Hippocampal formation (tissue), 2 donors: ENCODE results near the gene ZG16B.

ENCODE experiments used
- DNase-seq, 2 donors: peaks; one replicate each; lab custom pipeline; 2025; lab: John Stamatoyannopoulos, UW

Gene ZG16B

GRCh38 chr16:2845116-2845515 lies 15.0 kb downstream of the ZG16B start:
- DNase-seq, result no peak

- no peak for DNase-seq
Observed at GRCh38 chr16:2846511-2847310, 16.6 kb downstream of the ZG16B start.

GRCh38 chr16:2848933-2849725 lies 19.0 kb downstream of the ZG16B start:
- no peak for DNase-seq

GRCh38 chr16:2852003-2852730 lies 22.1 kb downstream of the ZG16B start:
- no peak for DNase-seq

- DNase-seq, result no peak
Observed at GRCh38 chr16:2852731-2853507, 22.8 kb downstream of the ZG16B start.

- DNase-seq, result no peak
Observed at GRCh38 chr16:2853531-2854073, 23.5 kb downstream of the ZG16B start.

GRCh38 chr16:2854700-2855309 lies 24.7 kb downstream of the ZG16B start:
- no peak for DNase-seq

GRCh38 chr16:2855536-2855935 lies 25.4 kb downstream of the ZG16B start:
- DNase-seq, result no peak

GRCh38 chr16:2856061-2856670 lies 26.1 kb downstream of the ZG16B start:
- no peak for DNase-seq

- DNase-seq, result no peak
Observed at GRCh38 chr16:2856686-2857450, 26.8 kb downstream of the ZG16B start.

GRCh38 chr16:2857451-2858244 lies 27.5 kb downstream of the ZG16B start, which contains the start of gene PRSS22:
TSS of gene PRSS22 (minus strand) at chr16:2858170. CDS start at chr16:2858104, 66 bp downstream.
- no peak for DNase-seq

GRCh38 chr16:2858245-2859025 lies 28.3 kb downstream of the ZG16B start:
- no peak for DNase-seq

GRCh38 chr16:2859686-2860265 lies 29.7 kb downstream of the ZG16B start:
- no peak for DNase-seq

- DNase-seq, result no peak
Observed at GRCh38 chr16:2860826-2861567, 30.9 kb downstream of the ZG16B start.

- DNase-seq, result no peak
Observed at GRCh38 chr16:2865651-2866050, 35.5 kb downstream of the ZG16B start.

GRCh38 chr16:2866431-2866830 lies 36.3 kb downstream of the ZG16B start:
- no peak for DNase-seq

GRCh38 chr16:2867661-2867986 lies 37.5 kb downstream of the ZG16B start:
- no peak for DNase-seq
